ENCODE results near the gene PAXX. TPM values are rescaled to one million over a fixed set of nuclear protein-coding genes. Genes with fewer than 3 reads are reported as not detected.

PAXX gene
- total RNA-seq, 1 experiment from 2014 or later: 64.0 TPM

DNA sequence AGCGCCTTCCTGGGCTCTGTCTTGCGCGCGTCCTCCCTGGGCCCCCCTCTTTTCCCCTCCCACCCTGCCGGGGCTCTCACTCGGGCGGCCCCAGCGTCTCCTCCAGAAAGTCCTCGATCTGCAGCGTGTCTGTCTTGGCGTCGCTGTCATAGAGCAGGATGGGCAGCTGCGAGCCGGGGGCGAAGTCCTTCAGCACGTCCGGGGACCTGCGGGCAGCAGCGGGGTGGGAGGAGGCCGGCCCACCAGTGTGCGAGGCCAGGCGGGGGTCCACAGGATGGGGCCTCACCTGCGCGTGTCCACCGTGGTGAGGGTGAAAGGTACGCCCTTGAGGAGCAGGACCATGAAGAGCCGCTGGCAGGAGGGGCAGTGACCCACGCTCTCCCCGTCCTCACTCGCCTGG is 3.1 kb downstream of the PAXX start:
- Histone ChIP-seq H3K4me1 (ENCODE audit: control insufficient read depth, insufficient read depth, low read length) (peaks cover 17% of the 10 kb centered on the region), H3K9me3 (ENCODE audit: control insufficient read depth, insufficient read depth, low read depth, low read length) (no peaks in the 10 kb centered on the region), H3K27me3 (ENCODE audit: control insufficient read depth, insufficient read depth, low read length) (no peaks in the 10 kb centered on the region), H3K4me3 (ENCODE audit: low read depth in 2 of 2, low read length in 2 of 2) (no peak overlapping the region), H3K36me3 (ENCODE audit: control insufficient read depth, insufficient read depth, low read length) (no peaks in the 10 kb centered on the region; the same call in 1 of the 2 replicates), H3K27ac (ENCODE audit: low read length) (no peak overlapping the region)
- in situ Hi-C loops (cut with HindIII; ENCODE audit: low pct_unique_long_range_greater_than_20kb, low sequenced_read_pairs): no loop called here
- TF ChIP-seq, protein P1, sequence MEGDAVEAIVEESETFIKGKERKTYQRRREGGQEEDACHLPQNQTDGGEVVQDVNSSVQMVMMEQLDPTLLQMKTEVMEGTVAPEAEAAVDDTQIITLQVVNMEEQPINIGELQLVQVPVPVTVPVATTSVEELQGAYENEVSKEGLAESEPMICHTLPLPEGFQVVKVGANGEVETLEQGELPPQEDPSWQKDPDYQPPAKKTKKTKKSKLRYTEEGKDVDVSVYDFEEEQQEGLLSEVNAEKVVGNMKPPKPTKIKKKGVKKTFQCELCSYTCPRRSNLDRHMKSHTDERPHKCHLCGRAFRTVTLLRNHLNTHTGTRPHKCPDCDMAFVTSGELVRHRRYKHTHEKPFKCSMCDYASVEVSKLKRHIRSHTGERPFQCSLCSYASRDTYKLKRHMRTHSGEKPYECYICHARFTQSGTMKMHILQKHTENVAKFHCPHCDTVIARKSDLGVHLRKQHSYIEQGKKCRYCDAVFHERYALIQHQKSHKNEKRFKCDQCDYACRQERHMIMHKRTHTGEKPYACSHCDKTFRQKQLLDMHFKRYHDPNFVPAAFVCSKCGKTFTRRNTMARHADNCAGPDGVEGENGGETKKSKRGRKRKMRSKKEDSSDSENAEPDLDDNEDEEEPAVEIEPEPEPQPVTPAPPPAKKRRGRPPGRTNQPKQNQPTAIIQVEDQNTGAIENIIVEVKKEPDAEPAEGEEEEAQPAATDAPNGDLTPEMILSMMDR (IDR thresholded peaks at IDR 0.05): no peak
- no peak for TF ChIP-seq SIN3A (IDR thresholded peaks at IDR 0.05; ENCODE audit: borderline replicate concordance, insufficient read depth, low read depth, low read length)
- TF ChIP-seq, protein P2, sequence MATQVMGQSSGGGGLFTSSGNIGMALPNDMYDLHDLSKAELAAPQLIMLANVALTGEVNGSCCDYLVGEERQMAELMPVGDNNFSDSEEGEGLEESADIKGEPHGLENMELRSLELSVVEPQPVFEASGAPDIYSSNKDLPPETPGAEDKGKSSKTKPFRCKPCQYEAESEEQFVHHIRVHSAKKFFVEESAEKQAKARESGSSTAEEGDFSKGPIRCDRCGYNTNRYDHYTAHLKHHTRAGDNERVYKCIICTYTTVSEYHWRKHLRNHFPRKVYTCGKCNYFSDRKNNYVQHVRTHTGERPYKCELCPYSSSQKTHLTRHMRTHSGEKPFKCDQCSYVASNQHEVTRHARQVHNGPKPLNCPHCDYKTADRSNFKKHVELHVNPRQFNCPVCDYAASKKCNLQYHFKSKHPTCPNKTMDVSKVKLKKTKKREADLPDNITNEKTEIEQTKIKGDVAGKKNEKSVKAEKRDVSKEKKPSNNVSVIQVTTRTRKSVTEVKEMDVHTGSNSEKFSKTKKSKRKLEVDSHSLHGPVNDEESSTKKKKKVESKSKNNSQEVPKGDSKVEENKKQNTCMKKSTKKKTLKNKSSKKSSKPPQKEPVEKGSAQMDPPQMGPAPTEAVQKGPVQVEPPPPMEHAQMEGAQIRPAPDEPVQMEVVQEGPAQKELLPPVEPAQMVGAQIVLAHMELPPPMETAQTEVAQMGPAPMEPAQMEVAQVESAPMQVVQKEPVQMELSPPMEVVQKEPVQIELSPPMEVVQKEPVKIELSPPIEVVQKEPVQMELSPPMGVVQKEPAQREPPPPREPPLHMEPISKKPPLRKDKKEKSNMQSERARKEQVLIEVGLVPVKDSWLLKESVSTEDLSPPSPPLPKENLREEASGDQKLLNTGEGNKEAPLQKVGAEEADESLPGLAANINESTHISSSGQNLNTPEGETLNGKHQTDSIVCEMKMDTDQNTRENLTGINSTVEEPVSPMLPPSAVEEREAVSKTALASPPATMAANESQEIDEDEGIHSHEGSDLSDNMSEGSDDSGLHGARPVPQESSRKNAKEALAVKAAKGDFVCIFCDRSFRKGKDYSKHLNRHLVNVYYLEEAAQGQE (IDR thresholded peaks at IDR 0.05; ENCODE audit: insufficient read depth in 1 of 2, low read depth in 2 of 2, low read length in 1 of 2): no peak
- TF ChIP-seq TCF7L2 (IDR thresholded peaks at IDR 0.05; ENCODE audit: low read depth, low read length): no peak
- TF ChIP-seq POLR2AphosphoS5 (IDR thresholded peaks at IDR 0.05; ENCODE audit: low read depth, low read length): no peak
- ATAC-seq: no peak
- intact Hi-C loops (cut with micrococcal nuclease; ENCODE audit: unreplicated experiment): no loop called here
- ChIA-PET CTCF (no interaction called here), POLR2A (interaction anchor here (0.7 kb wide), 1 partner anchor 91 kb away, joined by 4 read pairs; no protein-coding TSS in a partner anchor)
- BruUV-seq (replicated peaks): no TSS peak
- no peak for DNase-seq (ENCODE audit: low read depth, low spot score)

DNA sequence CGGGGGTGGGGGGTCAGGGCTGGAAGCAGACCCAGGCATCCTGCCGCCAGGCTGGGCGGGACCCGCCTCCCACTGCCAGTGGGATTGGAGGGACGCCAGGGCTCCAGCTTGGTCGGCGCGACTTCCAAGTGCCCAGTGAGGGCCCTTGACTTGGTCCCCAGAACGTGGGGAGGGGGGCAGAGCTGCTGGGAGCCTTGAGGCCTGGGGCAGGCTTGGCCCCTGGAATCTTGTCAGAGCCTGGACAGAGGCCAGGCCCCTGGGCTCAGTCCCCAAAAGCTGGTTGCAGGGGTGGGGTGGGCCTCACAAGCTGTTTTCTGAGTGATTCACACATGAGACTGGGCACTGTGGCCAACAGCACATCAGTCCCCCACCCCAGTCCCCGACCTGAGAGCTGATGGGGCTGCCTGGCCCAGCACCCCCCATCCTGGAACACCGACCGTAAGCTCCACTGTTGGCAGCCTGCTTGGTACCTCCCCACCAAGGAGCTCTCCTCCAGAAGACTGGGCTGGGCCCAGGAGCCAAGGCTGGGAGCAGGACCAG is 3.6 kb downstream of the PAXX start:
- in situ Hi-C loops (cut with HindIII; ENCODE audit: low pct_unique_long_range_greater_than_20kb, low sequenced_read_pairs): no loop called here
- Histone ChIP-seq H3K4me3 (ENCODE audit: low read depth in 2 of 2, low read length in 2 of 2) (peak overlapping the region; percentile 17 to 31), H3K9me3 (ENCODE audit: control insufficient read depth, insufficient read depth, low read depth, low read length) (no peaks in the 10 kb centered on the region), H3K4me1 (ENCODE audit: control insufficient read depth, insufficient read depth, low read length) (peaks cover 17% of the 10 kb centered on the region), H3K27ac (ENCODE audit: low read length) (peak overlapping the region; percentile 44), H3K36me3 (ENCODE audit: control insufficient read depth, insufficient read depth, low read length) (no peaks in the 10 kb centered on the region; the same call in 1 of the 2 replicates), H3K27me3 (ENCODE audit: control insufficient read depth, insufficient read depth, low read length) (no peaks in the 10 kb centered on the region)
- POLR2A ChIA-PET: interaction anchor here (0.7 kb wide), 1 partner anchor 90 kb away, joined by 4 read pairs; no protein-coding TSS in a partner anchor
- intact Hi-C loops (cut with micrococcal nuclease; ENCODE audit: unreplicated experiment): no loop called here
- ATAC-seq: peak; percentile 19; the same call in 1 of the 2 replicates
- TF ChIP-seq POLR2AphosphoS5 (IDR thresholded peaks at IDR 0.05; ENCODE audit: low read depth, low read length) (no peak), TCF7L2 (IDR thresholded peaks at IDR 0.05; ENCODE audit: low read depth, low read length) (no peak), SIN3A (IDR thresholded peaks at IDR 0.05; ENCODE audit: borderline replicate concordance, insufficient read depth, low read depth, low read length) (no peak)
- TF ChIP-seq, protein P1 (IDR thresholded peaks at IDR 0.05): no peak
- TF ChIP-seq, protein P2 (IDR thresholded peaks at IDR 0.05; ENCODE audit: insufficient read depth in 1 of 2, low read depth in 2 of 2, low read length in 1 of 2): no peak
- no peak for DNase-seq (ENCODE audit: low read depth, low spot score)
- no TSS peak for BruUV-seq (replicated peaks)
- CTCF ChIA-PET: interaction anchor here (0.7 kb wide), 1 partner anchor 48 kb away, joined by 4 read pairs; no protein-coding TSS in a partner anchor

Measured in Panc1 (cell line).